ENCODE data around the gene MGAT3.
A peak's percentile ranks its signal among the peaks of the same experiment; 100 is the strongest.
"Not testable (repeated sequence)": the region's sequence is repeated elsewhere in the genome, so short reads cannot be mapped to it uniquely, and the experiment has no call there.

MGAT3 gene, protein sequence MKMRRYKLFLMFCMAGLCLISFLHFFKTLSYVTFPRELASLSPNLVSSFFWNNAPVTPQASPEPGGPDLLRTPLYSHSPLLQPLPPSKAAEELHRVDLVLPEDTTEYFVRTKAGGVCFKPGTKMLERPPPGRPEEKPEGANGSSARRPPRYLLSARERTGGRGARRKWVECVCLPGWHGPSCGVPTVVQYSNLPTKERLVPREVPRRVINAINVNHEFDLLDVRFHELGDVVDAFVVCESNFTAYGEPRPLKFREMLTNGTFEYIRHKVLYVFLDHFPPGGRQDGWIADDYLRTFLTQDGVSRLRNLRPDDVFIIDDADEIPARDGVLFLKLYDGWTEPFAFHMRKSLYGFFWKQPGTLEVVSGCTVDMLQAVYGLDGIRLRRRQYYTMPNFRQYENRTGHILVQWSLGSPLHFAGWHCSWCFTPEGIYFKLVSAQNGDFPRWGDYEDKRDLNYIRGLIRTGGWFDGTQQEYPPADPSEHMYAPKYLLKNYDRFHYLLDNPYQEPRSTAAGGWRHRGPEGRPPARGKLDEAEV

DNA sequence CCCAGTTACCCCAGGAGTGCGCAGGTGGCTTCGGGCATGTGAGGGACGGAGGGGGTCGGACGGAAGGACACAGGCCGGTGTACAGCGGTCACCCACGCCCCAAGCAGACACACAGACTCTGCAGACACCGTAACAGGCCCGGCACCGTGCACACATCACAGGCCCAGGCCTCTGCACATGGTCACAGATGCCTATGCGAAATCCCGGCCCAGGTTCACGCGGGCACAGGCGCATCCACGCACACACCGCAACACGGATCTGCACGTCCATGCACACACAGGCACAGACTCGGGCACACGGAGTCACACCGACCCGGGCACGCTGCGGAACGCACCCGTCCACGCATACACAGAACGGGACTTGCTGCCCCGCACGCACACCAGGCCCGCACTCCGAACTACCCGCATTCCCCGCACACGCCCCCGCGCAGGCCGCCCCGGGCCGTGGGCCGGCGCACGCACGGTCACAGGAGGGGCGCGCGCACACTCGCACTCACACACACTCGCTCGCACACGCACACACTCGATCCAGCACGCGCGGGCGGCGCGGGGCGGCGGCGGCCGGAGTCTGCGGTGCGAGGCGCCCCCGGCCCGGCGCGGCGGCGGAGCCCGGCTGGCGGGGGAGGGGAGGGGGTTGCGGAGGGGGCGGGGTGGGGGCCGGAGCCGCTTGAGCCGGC, at the start of gene MGAT3:
MGAT3 (plus strand) TSS at position 491 of the 676 bp plus-strand sequence. CDS start 30,336 bp downstream, outside the sequence.
- Mint-ChIP-seq H3K36me3 (ENCODE audit: insufficient read depth) (peaks cover 4% of the 10 kb centered on the region), H3K27me3 (peaks cover 66% of the 10 kb centered on the region), H3K4me3 (peak within 1 kb of the TSS; percentile 74), H3K27ac (ENCODE audit: low read depth) (peak within 1 kb of the TSS; percentile 46), H3K4me1 (peaks cover 25% of the 10 kb centered on the region), H3K9me3 (no peaks in the 10 kb centered on the region)
- DNase-seq (ENCODE audit: low spot score in 2 of 2) = no peak
- ATAC-seq (replicated peaks; ENCODE audit: extremely low read depth, poor library complexity, severe bottlenecking) = no peak

DNA sequence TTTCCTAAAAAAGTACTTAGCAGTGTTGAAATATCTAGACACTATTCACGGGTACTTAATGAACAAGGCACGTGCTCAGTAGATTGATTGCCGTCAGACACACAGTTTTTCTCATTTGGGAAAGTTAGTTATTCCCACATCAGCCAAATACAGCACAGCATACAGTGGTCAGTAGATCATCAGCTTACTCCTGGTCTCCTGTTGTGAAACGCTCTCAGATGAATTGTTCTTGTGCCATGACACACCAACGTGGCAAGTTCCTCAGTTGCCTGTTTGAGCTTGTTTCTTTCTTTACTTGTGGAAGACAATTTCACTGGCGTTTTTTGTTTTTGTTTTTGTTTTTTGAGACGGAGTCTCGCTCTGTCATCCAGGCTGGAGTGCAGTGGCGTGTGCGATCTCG, 48.6 kb upstream of the MGAT3 start:
- no peak for DNase-seq (ENCODE audit: low spot score in 2 of 2)
- ATAC-seq (replicated peaks; ENCODE audit: extremely low read depth, poor library complexity, severe bottlenecking) = no peak
- Mint-ChIP-seq H3K27ac (ENCODE audit: low read depth) (no peak overlapping the region), H3K4me1 (peaks cover 54% of the 10 kb centered on the region), H3K27me3 (no peaks in the 10 kb centered on the region), H3K4me3 (no peak overlapping the region), H3K36me3 (ENCODE audit: insufficient read depth) (peaks cover 11% of the 10 kb centered on the region), H3K9me3 (no peaks in the 10 kb centered on the region)

DNA sequence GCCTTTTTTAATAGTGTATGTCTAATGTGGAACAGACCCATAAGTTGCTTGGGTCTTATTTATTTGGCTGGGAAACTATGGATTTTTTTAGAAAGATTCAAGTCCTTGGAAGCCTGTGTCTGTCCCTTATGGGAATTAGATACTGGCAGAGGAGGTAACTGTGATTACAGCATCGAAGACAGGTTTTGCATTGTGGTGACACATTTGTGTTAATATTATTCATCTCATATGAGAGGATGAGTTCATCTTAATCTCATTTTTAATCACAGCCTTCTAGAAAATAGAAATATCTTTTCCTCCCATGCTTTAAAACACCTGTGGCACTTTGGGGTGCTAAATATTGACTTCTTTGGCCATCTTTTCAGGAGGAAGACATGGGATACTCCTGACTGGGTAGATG, 48.0 kb upstream of the MGAT3 start:
- no peak for DNase-seq (ENCODE audit: low spot score in 2 of 2)
- Mint-ChIP-seq H3K27ac (ENCODE audit: low read depth) (no peak overlapping the region), H3K9me3 (no peaks in the 10 kb centered on the region), H3K27me3 (no peaks in the 10 kb centered on the region), H3K36me3 (ENCODE audit: insufficient read depth) (peaks cover 11% of the 10 kb centered on the region), H3K4me1 (peaks cover 57% of the 10 kb centered on the region), H3K4me3 (no peak overlapping the region)
- no peak for ATAC-seq (replicated peaks; ENCODE audit: extremely low read depth, poor library complexity, severe bottlenecking)

DNA sequence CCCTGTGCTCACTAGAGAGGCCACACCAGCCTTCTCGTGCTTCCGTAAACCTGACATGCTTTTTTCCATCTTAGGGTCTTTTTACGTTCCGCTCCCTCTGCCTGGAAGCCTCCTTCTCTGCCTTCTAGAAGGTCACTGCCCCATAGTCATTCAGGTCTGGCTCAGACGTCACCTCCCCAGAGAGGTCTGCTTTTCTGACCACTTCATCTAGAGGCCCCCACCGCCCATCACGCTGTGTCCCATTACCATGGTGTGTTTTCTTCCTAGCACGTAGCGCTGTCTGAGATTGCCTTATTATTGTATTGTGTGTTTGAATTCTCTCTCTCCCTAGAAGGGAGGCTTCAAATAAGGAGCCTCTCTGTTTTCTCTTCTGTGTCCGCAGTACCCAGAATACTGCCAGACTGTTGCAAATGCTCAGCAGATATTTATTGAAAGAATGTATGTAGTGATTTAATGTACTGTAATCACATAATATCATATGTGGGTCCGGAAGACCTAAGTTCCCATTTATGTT, 47.2 kb upstream of the MGAT3 start:
- Mint-ChIP-seq H3K4me1 (peaks cover 61% of the 10 kb centered on the region), H3K27me3 (no peaks in the 10 kb centered on the region), H3K4me3 (no peak overlapping the region), H3K27ac (ENCODE audit: low read depth) (no peak overlapping the region), H3K36me3 (ENCODE audit: insufficient read depth) (peaks cover 11% of the 10 kb centered on the region), H3K9me3 (no peaks in the 10 kb centered on the region)
- DNase-seq (ENCODE audit: low spot score in 2 of 2) (no peak), ATAC-seq (replicated peaks; ENCODE audit: extremely low read depth, poor library complexity, severe bottlenecking) (no peak)

DNA sequence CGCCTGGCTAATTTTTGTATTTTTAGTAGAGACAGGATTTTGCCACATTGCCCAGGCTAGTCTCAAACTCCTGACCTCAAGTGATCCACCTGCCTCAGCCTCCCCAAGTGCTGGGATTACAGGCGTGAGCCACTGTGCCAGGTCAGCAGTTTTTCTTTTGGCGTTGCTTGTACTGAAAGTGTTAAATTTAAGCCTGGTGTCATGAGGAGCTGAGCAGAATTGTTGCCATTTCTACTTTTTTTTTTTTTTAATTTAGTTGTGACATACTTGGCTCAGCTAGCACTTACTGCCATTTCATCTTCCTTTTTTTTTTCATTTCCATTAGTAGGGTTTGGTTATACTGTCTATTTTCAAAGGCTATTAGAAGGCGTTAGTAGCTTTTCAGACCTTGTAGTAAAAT, 46.5 kb upstream of the MGAT3 start:
- H3K9me3 Mint-ChIP-seq = no peaks in the 10 kb centered on the region
- no peak overlapping the region for H3K4me3 Mint-ChIP-seq
- DNase-seq (ENCODE audit: low spot score in 2 of 2) = no peak
- ATAC-seq (replicated peaks; ENCODE audit: extremely low read depth, poor library complexity, severe bottlenecking) = no peak
- H3K4me1 Mint-ChIP-seq = peaks cover 54% of the 10 kb centered on the region
- peak overlapping the region; percentile 35 for H3K27ac Mint-ChIP-seq (ENCODE audit: low read depth)
- no peaks in the 10 kb centered on the region for H3K27me3 Mint-ChIP-seq
- H3K36me3 Mint-ChIP-seq (ENCODE audit: insufficient read depth) = peaks cover 6% of the 10 kb centered on the region

DNA sequence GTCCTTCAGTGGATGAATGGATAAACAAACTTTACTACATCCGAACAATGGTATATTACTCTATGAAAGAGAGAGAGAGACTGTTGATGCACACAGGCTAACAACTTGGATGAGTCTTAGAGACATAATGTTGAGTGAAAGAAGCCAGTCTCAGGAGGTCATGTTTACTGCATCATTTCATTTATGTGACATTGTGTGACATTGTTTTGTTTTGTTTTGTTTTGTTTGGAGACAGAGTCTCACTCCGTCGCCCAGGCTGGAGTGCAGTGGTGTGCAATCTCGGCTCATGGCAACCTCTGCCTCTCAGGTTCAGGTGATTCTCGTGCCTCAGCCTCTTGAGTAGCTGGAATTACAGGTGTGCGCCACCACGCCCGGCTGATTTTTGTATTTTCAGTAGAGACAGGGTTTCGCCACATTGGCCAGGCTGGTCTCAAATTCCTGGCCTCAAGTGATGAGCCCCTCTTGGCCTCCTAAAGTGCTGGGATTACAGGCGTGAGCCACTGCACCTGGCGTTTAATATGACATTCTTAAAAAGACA, 44.9 kb upstream of the MGAT3 start:
- DNase-seq (ENCODE audit: low spot score in 2 of 2); H3K27me3 Mint-ChIP-seq; H3K9me3 Mint-ChIP-seq; ATAC-seq (replicated peaks; ENCODE audit: extremely low read depth, poor library complexity, severe bottlenecking): not testable (repeated sequence)
- peaks cover 14% of the 10 kb centered on the region for H3K36me3 Mint-ChIP-seq (ENCODE audit: insufficient read depth)
- peak overlapping the region; percentile 67 for H3K4me3 Mint-ChIP-seq
- H3K4me1 Mint-ChIP-seq = peaks cover 46% of the 10 kb centered on the region
- peak overlapping the region; percentile 32 for H3K27ac Mint-ChIP-seq (ENCODE audit: low read depth)

DNA sequence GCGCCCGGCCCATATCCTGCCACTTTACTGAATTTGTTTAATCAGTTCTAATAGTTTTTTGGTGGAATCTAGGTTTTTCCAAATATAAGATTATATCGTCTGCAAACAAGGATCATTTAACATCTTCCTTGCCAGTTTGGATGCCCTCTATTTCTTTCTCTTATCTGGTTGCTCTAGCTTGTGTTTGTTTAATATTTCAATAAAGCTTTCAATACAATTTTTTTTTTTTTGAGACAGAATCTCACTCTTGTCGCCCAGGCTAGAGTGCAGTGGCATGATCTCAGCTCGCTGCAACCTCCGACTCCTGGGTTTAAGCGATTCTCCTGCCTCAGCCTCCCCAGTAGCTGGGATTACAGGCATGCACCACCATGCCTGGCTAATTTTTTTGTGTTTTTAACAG, 43.6 kb upstream of the MGAT3 start:
- not testable (repeated sequence) for DNase-seq (ENCODE audit: low spot score in 2 of 2); H3K9me3 Mint-ChIP-seq; ATAC-seq (replicated peaks; ENCODE audit: extremely low read depth, poor library complexity, severe bottlenecking); H3K27ac Mint-ChIP-seq (ENCODE audit: low read depth); H3K27me3 Mint-ChIP-seq
- Mint-ChIP-seq H3K4me3 (peak overlapping the region; percentile 67), H3K36me3 (ENCODE audit: insufficient read depth) (peaks cover 15% of the 10 kb centered on the region), H3K4me1 (peaks cover 40% of the 10 kb centered on the region)

DNA sequence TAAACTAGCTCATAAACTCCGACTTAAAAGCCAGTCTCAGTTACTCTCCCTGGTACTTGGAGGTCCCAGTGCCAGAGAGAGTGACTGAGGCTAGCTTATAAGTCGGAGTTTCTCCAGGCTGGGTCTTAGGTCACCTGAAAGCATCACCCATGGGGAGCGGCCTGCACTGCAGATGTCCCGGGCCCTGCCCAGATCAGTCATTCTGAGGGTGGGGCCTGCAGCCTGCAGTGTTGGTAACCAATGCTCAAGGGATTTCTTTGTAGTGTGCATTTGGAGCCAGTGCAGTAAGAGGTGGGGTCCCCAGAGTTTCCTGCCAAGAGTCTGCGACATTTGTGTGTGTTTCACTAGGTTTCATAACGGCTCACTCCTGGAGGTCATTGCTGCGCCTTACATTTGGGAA, 42.4 kb upstream of the MGAT3 start:
- Mint-ChIP-seq H3K27me3 (no peaks in the 10 kb centered on the region), H3K4me3 (no peak overlapping the region), H3K36me3 (ENCODE audit: insufficient read depth) (peaks cover 24% of the 10 kb centered on the region), H3K4me1 (peaks cover 38% of the 10 kb centered on the region), H3K9me3 (no peaks in the 10 kb centered on the region), H3K27ac (ENCODE audit: low read depth) (no peak overlapping the region)
- DNase-seq (ENCODE audit: low spot score in 2 of 2) (no peak), ATAC-seq (replicated peaks; ENCODE audit: extremely low read depth, poor library complexity, severe bottlenecking) (no peak)

DNA sequence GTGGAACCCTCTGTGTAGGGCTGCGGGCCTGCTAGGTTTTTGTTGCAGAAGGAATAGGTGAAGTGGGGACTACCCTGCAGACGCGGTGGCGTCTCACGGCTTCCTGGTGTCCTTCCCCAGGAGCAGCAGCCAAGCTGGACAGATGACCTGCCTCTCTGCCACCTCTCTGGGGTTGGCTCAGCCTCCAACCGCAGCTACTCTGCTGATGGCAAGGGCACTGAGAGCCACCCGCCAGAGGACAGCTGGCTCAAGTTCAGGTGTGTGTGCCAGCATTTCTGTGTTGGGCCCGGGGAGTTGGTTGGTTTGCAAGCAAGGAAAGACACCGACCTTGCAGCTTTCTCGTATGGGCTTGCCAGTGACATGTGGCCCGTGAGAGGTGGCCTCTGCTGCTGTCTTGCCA, 41.9 kb upstream of the MGAT3 start:
- Mint-ChIP-seq H3K27me3 (no peaks in the 10 kb centered on the region), H3K9me3 (no peaks in the 10 kb centered on the region), H3K4me3 (no peak overlapping the region), H3K36me3 (ENCODE audit: insufficient read depth) (peaks cover 25% of the 10 kb centered on the region), H3K4me1 (peaks cover 33% of the 10 kb centered on the region), H3K27ac (ENCODE audit: low read depth) (no peak overlapping the region)
- DNase-seq (ENCODE audit: low spot score in 2 of 2) (no peak), ATAC-seq (replicated peaks; ENCODE audit: extremely low read depth, poor library complexity, severe bottlenecking) (no peak)

DNA sequence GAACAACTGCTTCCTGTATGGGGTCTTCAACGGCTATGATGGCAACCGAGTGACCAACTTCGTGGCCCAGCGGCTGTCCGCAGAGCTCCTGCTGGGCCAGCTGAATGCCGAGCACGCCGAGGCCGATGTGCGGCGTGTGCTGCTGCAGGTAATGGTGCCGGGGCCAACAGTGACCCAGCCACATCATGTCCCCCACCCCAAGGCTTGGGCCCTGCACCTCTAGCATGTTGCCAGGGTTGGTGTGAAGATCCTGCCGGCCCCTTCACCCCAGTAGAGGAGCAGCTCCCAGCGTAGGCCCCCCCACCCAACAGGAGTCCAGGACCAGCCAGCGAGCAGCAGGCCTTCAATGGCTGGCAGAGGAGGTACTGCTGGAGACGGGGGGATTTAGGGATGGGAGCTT, 41.3 kb upstream of the MGAT3 start:
- no peak for ATAC-seq (replicated peaks; ENCODE audit: extremely low read depth, poor library complexity, severe bottlenecking)
- H3K4me3 Mint-ChIP-seq = no peak overlapping the region
- peaks cover 31% of the 10 kb centered on the region for H3K4me1 Mint-ChIP-seq
- DNase-seq (ENCODE audit: low spot score in 2 of 2) = no peak
- H3K9me3 Mint-ChIP-seq = no peaks in the 10 kb centered on the region
- peak overlapping the region; percentile 86 for H3K27ac Mint-ChIP-seq (ENCODE audit: low read depth)
- peaks cover 28% of the 10 kb centered on the region for H3K36me3 Mint-ChIP-seq (ENCODE audit: insufficient read depth)
- no peaks in the 10 kb centered on the region for H3K27me3 Mint-ChIP-seq

DNA sequence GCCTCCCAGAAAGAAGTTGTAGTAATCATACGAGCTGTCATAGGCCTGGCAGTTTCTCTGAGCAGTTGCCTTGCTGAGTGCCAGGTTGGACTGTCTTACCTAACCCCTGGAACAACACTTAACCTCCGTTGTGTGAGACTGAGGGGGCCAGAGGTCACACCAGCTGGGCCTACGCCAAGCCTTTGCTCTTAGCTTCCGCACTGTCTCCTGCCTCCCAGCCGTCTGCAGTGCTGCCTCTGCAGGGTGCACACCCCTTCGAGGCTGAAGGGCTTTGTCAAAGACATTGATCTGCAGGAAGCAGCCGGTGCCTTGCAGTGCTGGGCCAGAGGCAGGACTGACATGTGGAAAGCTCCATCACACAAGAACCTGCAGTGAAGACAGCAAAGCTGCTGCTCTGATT, 40.5 kb upstream of the MGAT3 start:
- Mint-ChIP-seq H3K9me3 (no peaks in the 10 kb centered on the region), H3K27ac (ENCODE audit: low read depth) (no peak overlapping the region), H3K27me3 (no peaks in the 10 kb centered on the region), H3K4me1 (peaks cover 23% of the 10 kb centered on the region), H3K4me3 (no peak overlapping the region), H3K36me3 (ENCODE audit: insufficient read depth) (peaks cover 31% of the 10 kb centered on the region)
- no peak for ATAC-seq (replicated peaks; ENCODE audit: extremely low read depth, poor library complexity, severe bottlenecking)
- DNase-seq (ENCODE audit: low spot score in 2 of 2) = no peak

DNA sequence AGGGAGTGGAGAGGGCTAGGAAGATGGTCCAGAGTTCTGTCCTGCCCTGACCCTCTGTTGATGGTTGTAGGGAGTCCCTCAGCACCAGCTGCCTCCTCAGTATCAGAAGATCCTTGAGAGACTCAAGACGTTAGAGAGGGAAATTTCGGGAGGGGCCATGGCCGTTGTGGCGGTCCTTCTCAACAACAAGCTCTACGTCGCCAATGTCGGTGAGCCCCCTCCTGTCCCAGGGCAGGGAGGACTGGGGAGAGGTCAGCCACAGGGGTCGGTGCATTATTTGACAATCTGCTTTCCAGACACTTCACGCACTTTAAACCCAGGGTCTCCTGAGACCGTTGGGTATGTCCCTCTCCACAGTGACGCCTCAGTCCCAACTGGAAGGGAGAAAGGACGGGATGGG, 39.2 kb upstream of the MGAT3 start:
- Mint-ChIP-seq H3K36me3 (ENCODE audit: insufficient read depth) (peaks cover 35% of the 10 kb centered on the region), H3K4me1 (peaks cover 13% of the 10 kb centered on the region), H3K4me3 (no peak overlapping the region), H3K27me3 (no peaks in the 10 kb centered on the region), H3K27ac (ENCODE audit: low read depth) (no peak overlapping the region), H3K9me3 (no peaks in the 10 kb centered on the region)
- no peak for ATAC-seq (replicated peaks; ENCODE audit: extremely low read depth, poor library complexity, severe bottlenecking)
- no peak for DNase-seq (ENCODE audit: low spot score in 2 of 2)
